GM19238 (cell line): ENCODE data around the gene BRIX1.
"Not testable (repeated sequence)": the region's sequence is repeated elsewhere in the genome, so short reads cannot be mapped to it uniquely, and the experiment has no call there.

Source experiments
- DNase-seq: peaks from one replicate; pipeline ENCODE4 v3.0.0; 2011; ENCODE audit warnings: low spot score; ENCODE audit not compliant: insufficient read length

BRIX1 gene

DNA sequence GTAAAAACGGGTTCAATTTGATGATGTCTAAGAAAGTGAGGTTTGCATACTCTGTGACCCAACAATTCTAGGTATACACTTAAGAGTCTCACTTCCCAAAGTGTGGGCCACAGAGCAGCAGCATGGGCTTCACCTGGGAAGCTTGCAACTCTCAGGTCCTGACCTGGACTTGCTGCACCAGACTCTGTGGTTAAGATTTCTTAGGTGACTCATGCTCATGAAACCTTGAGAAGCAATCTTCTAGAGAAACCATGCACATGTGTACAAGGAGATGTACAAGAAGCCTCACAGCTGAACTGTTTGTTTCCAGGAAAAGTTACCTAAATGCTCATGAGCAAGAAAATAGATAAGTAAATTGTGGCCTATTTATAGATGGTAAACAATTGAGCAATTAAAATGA lies 43.8 kb downstream of the BRIX1 start:
- peak; percentile 39 for DNase-seq

DNA sequence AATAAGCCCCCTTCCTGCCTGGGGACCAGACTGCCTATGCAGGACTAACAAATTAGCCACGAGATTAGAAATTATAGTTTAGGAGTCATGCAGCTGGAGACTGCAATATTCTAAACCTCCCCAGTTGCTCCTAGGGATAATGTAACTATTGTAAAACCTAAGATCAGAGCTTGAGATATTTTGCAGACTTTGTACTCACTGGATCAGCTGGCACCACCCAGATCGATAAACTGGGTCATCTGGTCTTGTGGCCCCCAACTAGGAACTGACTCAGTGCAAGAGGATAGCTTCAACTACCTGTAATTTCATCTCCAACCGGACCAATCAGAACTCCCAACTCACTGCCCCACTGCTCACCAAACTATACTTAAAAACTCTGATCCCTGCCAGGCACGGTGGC lies 52.0 kb downstream of the BRIX1 start:
- no peak for DNase-seq

DNA sequence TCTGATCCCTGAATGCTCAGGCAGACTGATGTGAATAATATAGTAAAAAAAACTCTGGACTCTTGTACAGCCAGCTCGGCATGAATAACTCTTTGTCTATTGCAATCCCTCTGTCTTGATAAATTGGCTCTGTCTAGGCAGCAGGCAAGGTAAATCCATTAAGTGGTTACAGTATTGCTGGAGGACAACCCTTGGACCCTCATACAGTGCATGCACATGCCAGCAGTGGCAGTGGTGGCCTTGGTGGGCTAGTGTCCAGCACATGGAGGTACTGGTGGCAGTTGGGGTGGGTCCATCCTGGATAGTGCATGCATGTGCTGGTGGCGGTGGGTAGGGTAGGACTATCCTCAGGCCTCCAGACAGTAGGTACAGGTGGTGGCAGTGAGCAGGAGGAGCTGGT lies 52.7 kb downstream of the BRIX1 start:
- no peak for DNase-seq

DNA sequence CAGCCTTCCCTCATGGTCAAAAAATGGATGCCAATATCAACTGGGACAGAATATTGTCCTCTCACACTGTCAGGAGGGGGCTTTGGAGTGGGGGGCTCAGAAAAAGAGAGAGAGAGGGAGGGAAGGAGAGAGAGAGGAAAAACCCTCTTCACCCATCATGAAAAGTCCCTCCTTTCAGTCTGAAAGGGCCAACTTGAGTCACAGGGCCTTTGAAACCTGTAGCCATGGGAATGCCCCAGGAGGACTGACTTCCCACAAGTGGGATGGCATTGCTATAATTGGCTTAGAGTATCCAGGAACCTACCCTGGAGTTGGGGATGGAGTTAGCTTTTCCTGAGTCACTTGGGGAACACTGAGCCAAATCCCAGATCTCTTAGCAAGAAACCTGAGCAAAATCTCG lies 55.0 kb downstream of the BRIX1 start:
- no peak for DNase-seq

DNA sequence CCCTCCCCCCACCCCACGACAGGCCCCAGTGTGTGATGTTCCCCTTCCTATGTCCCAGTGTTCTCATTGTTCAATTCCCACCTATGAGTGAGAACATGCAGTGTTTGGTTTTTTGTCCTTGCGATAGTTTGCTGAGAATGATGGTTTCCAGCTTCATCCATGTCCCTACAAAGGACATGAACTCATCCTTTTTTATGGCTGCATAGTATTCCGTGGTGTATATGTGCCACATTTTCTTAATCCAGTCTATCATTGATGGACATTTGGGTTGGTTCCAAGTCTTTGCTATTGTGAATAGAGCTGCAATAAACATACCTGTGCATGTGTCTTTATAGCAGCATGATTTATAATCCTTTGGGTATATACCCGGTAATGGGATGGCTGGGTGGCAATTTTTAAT lies 56.1 kb downstream of the BRIX1 start:
- DNase-seq: not testable (repeated sequence)
